ENCODE measurements around the gene GNAL. TPM values are rescaled to one million over a fixed set of nuclear protein-coding genes. Genes with fewer than 3 reads are reported as not detected.

GNAL gene
- total and polyA plus RNA-seq, 2 of the 4 experiments (the other 2 are of a cell fraction): 0.15 to 0.36 TPM

GRCh38 chr18:11649839-11650238 lies 39.2 kb upstream of the GNAL start:
- H4K5ac ChIP-seq (ENCODE audit: low read depth, low read length): no peak overlapping the region
- no peak overlapping the region for H3K4me2 ChIP-seq (ENCODE audit: low read depth, low read length)
- POLR2A ChIA-PET (ENCODE audit: unreplicated experiment): no interaction called here
- CTCF ChIA-PET: no interaction called here
- no peak overlapping the region for H2BK20ac ChIP-seq (ENCODE audit: low read depth, low read length)
- H3K4ac ChIP-seq (ENCODE audit: low read depth, low read length): no peak overlapping the region
- no peaks in the 10 kb centered on the region for H4K20me1 ChIP-seq (ENCODE audit: insufficient read depth, low read length)
- H3K9me3 ChIP-seq (ENCODE audit: control insufficient read depth, insufficient read depth, low read length): 0 out of 2 replicates have a peak, but pooled peaks cover 3% of the 10 kb centered on the region
- WGBS, 2 experiments (ENCODE audit: extremely low coverage in 2 of 2, insufficient read length in 1 of 2): 20% methylated on average over 2 of the region's 4 CpGs; no CpG with 5 or more reads in 1 of the 2 experiments
- no peak overlapping the region for H2AFZ ChIP-seq (replicated peaks; ENCODE audit: low read length, poor library complexity)
- no peak overlapping the region for H3K18ac ChIP-seq (ENCODE audit: low read depth, low read length)
- no peak overlapping the region for H2AK5ac ChIP-seq (ENCODE audit: low read depth, low read length)
- no TSS peak for BruUV-seq (replicated peaks)
- H3K27ac ChIP-seq (ENCODE audit: insufficient read depth, low read length): no peak overlapping the region
- H2BK15ac ChIP-seq (ENCODE audit: low read depth, low read length): no peak overlapping the region
- no peaks in the 10 kb centered on the region for H3K79me1 ChIP-seq (ENCODE audit: low read depth in 1 of 2, low read length in 2 of 2)
- H3K23ac ChIP-seq (ENCODE audit: low read depth, low read length): no peak overlapping the region
- in situ Hi-C loops (cut with MboI; ENCODE audit: low sequenced_read_pairs): no loop called here
- H3K56ac ChIP-seq (ENCODE audit: extremely low read depth, insufficient read depth, low read length): no peak overlapping the region
- H3K36me3 ChIP-seq (ENCODE audit: control insufficient read depth, insufficient read depth, low read length): no peaks in the 10 kb centered on the region
- no peak overlapping the region for H3K14ac ChIP-seq (replicated peaks; ENCODE audit: low read depth, low read length)
- no peak overlapping the region for H4K91ac ChIP-seq (ENCODE audit: insufficient read depth, low read depth, low read length)
- H3K9me1 ChIP-seq (ENCODE audit: insufficient read depth, low read length): no peaks in the 10 kb centered on the region
- no peak overlapping the region for H2BK5ac ChIP-seq (ENCODE audit: low read depth, low read length, poor library complexity, severe bottlenecking)
- intact Hi-C loops (cut with micrococcal nuclease): no loop called here
- TF ChIP-seq, protein P1, sequence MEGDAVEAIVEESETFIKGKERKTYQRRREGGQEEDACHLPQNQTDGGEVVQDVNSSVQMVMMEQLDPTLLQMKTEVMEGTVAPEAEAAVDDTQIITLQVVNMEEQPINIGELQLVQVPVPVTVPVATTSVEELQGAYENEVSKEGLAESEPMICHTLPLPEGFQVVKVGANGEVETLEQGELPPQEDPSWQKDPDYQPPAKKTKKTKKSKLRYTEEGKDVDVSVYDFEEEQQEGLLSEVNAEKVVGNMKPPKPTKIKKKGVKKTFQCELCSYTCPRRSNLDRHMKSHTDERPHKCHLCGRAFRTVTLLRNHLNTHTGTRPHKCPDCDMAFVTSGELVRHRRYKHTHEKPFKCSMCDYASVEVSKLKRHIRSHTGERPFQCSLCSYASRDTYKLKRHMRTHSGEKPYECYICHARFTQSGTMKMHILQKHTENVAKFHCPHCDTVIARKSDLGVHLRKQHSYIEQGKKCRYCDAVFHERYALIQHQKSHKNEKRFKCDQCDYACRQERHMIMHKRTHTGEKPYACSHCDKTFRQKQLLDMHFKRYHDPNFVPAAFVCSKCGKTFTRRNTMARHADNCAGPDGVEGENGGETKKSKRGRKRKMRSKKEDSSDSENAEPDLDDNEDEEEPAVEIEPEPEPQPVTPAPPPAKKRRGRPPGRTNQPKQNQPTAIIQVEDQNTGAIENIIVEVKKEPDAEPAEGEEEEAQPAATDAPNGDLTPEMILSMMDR (conservative IDR thresholded peaks at IDR 0.05; ENCODE audit: low read depth, low read length): no peak
- no peak for TF ChIP-seq CHD1 (IDR thresholded peaks at IDR 0.05; ENCODE audit: low read depth, low read length)
- TF ChIP-seq RCOR1 (IDR thresholded peaks at IDR 0.05; ENCODE audit: insufficient replicate concordance, low read length): no peak
- no peak for TF ChIP-seq RFX5 (IDR thresholded peaks at IDR 0.05; ENCODE audit: low read depth, low read length)
- no peak for TF ChIP-seq MAZ (IDR thresholded peaks at IDR 0.05; ENCODE audit: borderline replicate concordance, low read depth, low read length)
- no peak for TF ChIP-seq POLR2A (IDR thresholded peaks at IDR 0.05; ENCODE audit: low read depth, low read length)
- no peak for TF ChIP-seq MAFK (IDR thresholded peaks at IDR 0.05; ENCODE audit: low read depth, low read length)
- TF ChIP-seq SMC3 (IDR thresholded peaks at IDR 0.05; ENCODE audit: low read depth, low read length): no peak
- no peak for TF ChIP-seq NFE2L2 (IDR thresholded peaks at IDR 0.05; ENCODE audit: low read depth, low read length)
- no peak for TF ChIP-seq FOS (IDR thresholded peaks at IDR 0.05; ENCODE audit: low read depth, low read length)
- TF ChIP-seq, protein P2, sequence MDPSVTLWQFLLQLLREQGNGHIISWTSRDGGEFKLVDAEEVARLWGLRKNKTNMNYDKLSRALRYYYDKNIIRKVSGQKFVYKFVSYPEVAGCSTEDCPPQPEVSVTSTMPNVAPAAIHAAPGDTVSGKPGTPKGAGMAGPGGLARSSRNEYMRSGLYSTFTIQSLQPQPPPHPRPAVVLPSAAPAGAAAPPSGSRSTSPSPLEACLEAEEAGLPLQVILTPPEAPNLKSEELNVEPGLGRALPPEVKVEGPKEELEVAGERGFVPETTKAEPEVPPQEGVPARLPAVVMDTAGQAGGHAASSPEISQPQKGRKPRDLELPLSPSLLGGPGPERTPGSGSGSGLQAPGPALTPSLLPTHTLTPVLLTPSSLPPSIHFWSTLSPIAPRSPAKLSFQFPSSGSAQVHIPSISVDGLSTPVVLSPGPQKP (IDR thresholded peaks at IDR 0.05; ENCODE audit: borderline replicate concordance, low read depth, low read length): no peak
- TF ChIP-seq CEBPB (IDR thresholded peaks at IDR 0.05; ENCODE audit: low read depth, low read length): no peak
- H4K8ac ChIP-seq (ENCODE audit: low read depth in 2 of 2, low read length in 2 of 2): no peak overlapping the region
- no peaks in the 10 kb centered on the region for H3K4me1 ChIP-seq (ENCODE audit: control insufficient read depth, insufficient read depth, low read length)
- dilution Hi-C loops (cut with HindIII; ENCODE audit: low sequenced_read_pairs, unreplicated experiment): no loop called here
- no peak overlapping the region for H3K4me3 ChIP-seq (ENCODE audit: insufficient read depth, low read depth, low read length)
- peaks cover 18% of the 10 kb centered on the region for H3K27me3 ChIP-seq (ENCODE audit: control insufficient read depth, insufficient read depth, low read length)
- ATAC-seq (ENCODE audit: low read depth) (no peak), DNase-seq (no peak)
- no peak overlapping the region for H2BK120ac ChIP-seq (ENCODE audit: low read depth, low read length)
- no peak overlapping the region for H3K9ac ChIP-seq (ENCODE audit: low read depth, low read length)
- H2AK9ac ChIP-seq (replicated peaks; ENCODE audit: low read depth, low read length, poor library complexity): no peak overlapping the region
